Fibroblast of gingiva (primary cell): ENCODE data around the gene DCAF17.
"Not testable (repeated sequence)": the region's sequence is repeated elsewhere in the genome, so short reads cannot be mapped to it uniquely, and the experiment has no call there.

Experiments used
- DNase-seq: peaks from one replicate; pipeline ENCODE4 v3.0.0-alpha.2; 2011; ENCODE audit warnings: low read depth

DCAF17 gene

DNA sequence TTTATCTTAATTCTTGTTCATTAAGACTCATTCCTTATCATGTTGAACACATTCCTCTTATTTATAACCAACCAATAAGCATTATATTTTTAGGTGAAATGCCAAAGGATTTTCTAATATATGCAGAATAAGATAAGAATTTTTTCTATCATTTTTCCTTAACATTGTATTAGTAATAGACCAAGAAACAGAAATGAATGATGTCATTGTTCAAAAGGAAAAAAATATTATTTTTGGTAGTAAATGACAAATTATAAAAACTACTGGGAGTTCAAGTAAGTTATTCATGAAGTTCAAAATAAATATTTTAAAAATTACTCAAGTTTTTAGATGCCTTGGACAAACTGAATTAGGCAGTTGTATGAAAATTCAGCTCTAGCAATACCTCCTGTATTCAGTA lies 25.5 kb downstream of the DCAF17 start:
- DNase-seq = no peak

DNA sequence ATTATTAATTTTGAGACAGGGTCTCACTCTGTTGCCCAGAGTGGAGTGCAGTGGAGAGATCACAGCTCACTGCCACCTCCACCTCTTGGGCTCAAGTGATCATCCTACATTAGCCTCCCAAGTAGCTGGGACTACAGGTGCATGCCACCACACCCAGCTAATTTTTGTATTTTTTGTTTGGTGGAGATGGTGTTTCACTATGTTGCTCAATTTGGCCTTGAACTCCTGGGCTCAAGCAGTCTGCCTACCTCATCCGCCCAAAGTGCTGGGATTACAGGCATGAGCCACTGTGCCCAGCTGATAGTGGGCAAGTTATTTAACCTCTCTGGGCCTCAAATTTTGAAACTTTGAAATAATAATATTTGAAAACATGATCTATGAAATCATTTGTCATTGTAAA lies 26.5 kb downstream of the DCAF17 start:
- no peak for DNase-seq

DNA sequence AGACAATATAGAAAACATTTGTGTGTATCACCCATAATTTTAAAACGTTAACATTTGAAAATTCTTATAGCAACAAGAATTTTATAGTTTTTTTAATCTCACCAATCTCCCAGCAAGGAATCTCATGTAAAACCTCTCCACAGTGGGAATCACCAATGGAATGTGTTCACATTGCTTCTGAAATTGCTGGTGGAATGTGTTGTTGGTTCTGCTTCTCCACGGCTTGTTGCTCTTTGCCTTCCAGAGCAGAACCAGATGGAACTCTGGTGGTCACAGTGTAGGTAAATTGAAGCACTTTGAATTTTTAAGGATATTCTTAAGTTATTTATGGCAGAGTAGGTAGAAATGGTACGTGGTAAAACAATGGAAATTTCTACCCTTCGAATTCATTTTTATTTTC lies 35.1 kb downstream of the DCAF17 start:
- DNase-seq = no peak

DNA sequence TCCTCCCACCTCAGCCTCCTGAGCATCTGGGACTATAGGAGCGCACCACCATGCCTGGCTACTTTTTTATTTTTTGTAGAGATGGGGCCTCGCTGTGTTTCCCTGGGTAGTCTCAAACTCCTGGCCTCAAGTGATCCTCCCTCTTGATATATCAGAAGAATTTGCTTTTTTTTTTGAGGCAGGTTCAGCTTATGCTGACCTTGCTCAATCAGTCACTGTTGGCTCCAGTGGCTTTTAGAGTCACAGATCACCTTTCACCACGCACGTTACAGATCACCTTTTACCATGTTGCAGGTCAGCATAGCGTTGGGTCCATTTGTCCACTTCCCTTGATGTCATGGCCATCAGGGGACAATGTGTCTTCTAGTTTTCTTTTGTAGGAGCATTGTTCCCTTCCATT lies 36.1 kb downstream of the DCAF17 start:
- DNase-seq = no peak

DNA sequence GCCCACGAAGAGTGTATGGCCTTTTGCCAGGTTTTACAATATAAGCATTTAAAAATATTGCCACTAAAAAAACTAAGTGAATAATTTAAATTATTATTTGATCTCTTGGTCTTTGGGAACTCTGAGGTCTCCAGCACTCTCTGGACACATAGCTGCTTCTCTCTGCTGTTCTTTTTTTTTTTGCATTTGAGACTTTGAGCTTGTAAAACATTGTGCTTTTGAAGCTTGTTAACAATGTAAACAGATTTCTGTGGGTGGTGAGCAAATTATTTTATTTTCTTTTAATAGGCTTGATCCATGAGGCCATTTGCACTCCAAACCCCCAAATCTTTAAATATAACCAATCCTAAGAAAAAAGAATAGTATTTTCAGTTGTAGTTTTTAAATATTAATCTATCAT lies 42.0 kb downstream of the DCAF17 start:
- no peak for DNase-seq

DNA sequence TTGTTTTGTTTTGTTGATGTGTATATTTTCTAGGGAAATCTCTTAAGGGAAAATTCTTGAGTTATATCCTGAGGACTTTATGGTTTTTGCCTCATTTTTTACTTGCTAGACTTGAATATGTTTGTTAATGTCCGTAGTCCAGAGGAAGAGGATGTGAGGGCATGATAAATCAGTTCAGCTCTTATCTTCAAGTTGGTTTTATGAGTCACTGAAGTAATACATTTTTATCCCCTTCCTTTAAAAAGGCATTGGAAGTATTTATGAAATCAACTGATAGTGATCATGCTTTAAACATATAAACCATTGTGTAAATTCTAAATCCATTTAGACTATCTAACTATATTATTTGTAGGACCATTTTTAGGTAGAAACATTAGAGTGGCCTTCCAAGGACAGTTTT lies 44.3 kb downstream of the DCAF17 start:
- no peak for DNase-seq

DNA sequence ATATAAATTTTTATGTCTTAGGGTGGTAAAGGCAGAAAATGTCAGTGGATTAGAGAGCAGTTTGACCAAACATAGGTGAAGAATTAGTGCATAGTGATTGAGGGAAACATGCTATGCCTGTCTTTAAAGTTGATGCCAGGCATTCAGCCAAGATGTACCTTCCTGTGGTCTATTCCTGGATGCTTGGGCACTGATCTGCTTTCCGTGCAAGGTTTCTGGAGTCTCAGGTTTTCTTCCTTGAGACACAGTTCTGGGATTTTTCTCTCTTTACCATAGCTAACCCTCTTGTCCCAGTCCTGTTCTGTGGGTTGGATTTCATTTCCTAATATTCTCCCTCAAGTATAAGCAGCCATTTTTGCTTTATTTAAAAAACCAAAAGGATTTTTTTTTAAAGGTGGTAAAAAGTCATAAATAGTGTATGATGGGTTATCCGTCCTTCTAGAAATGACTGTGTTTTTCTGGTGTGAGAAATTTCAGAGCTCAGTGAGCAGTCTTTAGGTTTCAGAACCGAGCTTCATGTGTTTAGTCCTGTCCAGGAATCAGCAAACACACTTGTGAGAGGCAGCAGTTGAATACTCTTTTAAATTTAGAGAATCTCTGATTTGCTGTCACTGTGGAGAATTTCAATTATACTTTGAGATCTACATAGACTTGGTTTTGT lies 45.3 kb downstream of the DCAF17 start:
- no peak for DNase-seq

DNA sequence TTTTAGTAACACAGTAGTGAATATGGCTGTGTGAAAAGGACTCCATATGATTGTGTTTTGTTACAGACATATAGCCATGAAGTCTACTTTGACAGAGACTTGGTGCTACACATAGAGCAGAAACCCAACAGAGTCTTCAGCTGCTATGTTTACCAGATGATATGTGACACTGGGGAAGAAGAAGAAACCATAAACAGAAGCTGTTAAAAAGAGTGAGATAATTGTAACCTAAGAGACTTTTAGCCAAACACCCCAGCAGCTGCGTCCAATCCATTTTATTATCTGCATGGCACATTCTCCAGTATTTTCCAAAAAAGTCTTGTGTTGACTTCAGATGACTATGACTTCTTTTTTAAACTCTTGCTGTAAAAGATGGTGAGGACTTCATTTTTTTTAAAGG lies 46.9 kb downstream of the DCAF17 start:
- no peak for DNase-seq

DNA sequence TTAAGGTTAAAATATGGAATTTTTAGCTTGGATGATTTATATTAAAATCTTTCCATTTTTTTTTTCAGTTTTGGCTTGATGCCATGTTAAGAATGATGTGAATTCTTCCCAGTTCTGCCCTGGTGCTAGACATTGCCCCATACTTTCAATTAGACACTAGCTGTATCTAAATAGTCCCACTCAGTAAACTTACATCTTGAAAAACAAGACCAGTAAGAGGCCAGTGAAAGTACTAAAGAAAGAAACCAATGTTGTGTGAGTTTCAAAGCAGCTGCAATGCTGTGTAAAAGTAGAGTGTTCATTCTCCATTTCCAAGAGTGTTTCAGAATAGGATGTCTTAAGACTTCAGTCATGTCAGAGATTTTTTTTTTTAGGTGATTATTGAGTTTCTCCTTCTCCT lies 48.3 kb downstream of the DCAF17 start:
- no peak for DNase-seq

DNA sequence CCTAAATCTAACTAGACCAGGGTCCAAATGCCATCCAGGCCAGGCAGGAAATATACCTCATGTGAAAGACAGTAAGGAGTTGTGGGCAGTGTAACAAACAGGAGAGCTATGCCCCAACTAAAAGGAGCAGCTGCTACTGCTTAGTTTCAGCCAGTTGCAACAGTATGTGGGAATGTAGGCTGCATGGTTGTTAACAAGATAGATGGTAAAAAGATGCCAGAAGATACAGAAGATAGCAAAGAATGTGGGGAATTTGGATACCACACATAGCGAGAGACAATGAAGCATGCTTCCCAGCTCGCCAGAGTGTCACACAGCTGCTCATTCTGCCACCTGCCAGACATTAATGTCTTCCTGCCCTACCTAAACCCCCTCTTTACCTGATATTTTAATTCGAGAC lies 48.9 kb downstream of the DCAF17 start:
- no peak for DNase-seq

DNA sequence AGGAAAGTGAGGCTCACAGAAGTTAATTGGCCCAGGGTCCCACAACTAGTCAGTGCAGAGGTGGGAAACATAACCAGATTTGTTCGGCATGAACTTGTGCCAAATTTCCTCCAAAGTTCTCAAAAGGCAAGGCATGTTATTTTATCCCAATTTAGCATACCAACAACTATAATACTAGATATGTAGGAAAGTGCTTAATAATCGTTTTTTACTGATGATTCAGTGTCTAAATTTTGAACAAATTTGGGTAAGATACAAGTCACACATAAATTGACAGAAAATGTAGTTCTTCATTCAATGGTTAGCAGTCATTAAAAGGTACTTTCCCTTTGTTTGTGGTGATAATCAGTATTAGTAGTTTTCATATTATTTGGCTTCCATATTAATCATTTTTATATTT lies 49.8 kb downstream of the DCAF17 start:
- no peak for DNase-seq

DNA sequence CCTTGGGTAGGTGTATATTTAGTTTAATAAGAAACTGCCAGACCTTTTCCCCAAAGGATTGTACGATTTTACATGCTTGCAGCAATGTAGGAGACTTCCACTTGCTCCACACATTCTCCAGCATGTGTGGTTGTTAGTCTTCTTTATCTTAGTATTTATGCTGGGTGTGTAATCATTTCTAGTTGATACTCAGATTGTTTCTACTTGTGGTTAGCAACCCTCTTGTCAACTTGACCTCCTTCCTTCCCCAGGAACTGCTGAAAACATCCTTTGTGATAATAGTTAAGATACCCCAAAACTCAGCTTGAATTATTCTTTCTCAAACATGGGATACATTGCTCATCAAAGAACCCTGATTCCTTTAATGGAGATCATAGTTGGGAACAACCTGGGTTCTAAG lies 51.1 kb downstream of the DCAF17 start:
- no peak for DNase-seq

DNA sequence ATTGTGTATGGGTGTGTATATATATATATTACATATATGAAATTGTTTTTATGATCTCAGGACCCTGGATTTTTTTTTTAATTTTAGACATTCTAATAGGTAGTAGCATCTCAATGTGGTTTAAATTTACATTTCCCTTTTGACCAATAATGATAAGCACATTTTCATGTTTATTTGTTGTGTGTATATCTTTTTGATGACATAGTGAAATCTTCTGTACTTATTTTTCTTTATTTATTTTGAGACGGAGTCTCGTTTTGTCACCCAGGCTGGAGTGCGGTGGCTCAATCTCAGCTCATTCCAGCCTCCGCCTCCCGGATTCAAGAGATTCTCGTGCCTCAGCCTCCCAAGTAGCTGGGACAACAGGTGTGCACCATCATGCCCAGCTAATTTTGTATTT lies 53.2 kb downstream of the DCAF17 start:
- no peak for DNase-seq

DNA sequence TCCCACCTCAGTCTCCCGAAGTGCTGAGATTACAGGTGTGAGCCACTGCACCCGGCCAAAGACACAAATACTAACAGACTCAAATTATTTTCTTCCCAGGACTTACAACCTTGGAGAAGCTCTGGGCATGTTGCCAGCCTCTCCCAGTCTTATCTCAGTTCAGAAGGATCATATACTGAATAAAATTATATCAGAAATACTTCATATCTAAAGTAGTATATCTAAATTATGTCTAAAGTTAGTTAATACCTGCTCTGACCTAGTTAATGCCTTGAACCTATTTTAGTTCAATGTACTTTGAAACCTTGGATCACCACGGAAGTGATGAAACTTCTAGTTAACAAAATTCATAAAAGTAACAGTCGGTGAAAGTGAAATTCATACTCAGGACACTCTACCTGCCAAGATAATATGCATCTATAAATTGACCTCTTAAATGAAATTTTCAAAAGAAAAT lies 53.8 kb downstream of the DCAF17 start:
- no peak for DNase-seq

DNA sequence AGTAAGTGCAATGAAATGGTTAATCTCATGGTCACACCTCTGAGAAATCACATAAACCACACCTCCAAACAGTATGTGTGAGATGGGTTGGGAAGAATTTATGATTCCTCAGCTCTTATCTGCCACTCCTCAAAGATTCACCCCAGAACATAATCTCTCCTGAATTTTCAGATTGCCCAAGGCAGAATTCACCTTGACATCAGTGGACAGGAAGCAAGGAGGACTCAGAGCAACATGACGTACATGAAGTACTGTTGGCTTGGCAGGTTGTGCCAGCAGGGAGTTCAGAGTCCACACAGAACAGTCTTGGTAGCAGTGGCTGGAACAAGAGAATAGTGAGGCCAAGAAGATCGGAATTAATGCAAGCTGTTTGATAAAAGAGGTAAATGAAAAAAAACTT lies 56.6 kb downstream of the DCAF17 start:
- DNase-seq = no peak

DNA sequence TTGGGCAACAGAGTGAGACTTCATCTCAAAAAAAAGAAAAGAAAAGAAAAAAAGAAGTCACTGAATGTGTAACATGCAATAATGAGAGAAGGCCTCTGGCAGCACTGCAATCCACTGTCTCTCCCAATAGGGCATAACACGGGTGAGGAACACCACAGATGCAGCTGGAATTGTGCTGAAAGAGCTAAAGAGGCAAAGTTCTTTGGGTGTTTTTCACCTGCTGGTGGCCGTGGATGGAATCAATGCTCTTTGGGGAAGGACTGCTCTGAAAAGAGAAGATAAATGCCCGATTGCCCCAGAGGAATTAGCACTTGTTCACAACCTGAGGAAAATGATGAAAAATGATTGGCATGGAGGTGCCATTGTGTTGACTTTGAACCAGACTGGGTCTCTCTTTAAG lies 57.3 kb downstream of the DCAF17 start:
- DNase-seq = no peak

DNA sequence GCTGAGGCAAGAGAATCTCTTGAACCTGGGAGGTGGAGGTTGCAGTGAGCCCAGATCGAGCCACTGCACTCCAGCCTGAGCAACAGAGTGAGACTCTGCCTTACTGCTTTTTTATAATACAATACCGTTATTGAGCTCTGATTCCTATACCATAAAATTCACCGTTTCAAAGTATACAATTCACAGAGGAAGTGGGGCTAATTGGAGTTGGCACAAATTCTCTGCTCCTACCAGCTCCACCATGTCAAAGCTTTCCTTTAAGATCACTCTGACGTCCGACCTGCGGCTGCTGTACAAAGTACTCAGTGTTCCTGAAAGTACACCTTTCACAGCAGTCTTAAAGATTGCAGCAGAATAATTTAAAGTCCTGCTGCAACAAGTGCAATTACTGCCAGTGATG lies 58.6 kb downstream of the DCAF17 start:
- DNase-seq = no peak

DNA sequence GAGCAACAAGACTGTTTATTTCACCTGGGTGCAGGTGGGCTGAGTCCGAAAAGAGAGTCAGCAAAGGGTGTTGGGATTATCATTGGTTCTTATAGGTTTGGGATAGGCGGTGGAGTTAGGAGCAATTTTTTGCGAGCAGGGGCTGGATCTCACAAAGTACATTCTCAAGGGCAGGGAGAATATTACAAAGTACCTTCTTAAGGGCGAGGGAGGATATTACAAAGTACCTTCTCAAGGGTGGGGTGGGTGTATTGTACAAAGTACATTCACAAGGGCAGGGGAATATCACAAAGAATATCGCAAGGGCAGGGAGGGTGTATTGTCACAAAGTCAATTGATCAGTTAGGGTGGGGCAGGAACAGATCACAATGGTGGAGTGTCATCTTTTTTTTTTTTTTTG lies 63.6 kb downstream of the DCAF17 start:
- DNase-seq = not testable (repeated sequence)

DNA sequence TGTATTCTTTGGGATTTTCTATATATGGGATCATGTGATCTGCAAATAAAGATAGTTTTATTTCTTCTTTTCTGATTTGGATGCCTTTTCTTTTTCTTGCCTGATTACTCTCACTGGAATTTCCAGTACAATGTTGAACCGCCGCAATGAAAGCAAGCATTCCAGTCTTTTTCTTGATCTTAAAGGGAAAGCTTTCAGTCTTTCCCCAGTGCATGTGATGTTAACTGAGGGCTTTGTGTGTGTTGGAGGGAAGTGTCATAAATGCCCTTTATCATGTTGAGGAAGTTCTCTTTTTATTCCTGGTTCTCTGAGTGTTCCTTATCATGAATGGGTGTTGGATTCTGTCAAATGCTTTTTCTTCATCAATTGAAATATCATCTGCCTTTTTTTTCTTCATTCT lies 71.3 kb downstream of the DCAF17 start:
- no peak for DNase-seq

DNA sequence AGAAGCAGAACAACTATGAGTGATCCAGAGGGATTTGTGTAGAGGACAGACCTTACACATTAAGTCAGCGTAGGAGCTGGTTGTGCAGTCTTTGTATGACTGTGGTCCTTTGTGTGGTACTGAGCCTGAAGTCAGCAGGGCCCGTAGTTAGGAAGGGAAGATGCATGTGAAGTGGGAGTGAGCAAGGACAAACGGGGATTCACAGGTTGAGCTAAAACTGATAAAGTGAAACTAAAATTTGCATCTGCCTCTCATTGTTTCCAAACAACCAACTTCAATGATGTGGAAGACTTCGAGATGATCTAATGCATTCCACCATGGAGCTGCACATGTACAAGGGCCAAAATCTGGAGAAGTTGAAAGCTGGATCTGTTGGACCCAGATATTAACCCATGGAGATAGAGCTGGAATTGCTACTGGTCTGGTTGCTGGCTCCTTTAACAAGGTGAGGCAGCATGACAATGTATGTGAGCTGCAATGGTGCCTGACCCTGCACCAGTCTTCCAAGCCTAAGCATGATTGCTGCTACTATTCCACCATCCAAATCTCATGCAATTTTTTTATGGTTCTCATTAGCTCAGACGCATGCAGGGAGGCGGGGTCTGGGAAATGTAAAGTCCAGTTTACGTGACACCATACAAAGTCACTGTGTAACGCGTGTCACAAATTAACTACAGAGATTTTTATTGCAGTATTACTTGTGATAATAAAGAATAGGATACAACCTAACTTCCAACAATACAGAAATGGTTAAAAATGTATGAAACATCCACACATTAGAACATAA lies 76.1 kb downstream of the DCAF17 start:
- no peak for DNase-seq

DNA sequence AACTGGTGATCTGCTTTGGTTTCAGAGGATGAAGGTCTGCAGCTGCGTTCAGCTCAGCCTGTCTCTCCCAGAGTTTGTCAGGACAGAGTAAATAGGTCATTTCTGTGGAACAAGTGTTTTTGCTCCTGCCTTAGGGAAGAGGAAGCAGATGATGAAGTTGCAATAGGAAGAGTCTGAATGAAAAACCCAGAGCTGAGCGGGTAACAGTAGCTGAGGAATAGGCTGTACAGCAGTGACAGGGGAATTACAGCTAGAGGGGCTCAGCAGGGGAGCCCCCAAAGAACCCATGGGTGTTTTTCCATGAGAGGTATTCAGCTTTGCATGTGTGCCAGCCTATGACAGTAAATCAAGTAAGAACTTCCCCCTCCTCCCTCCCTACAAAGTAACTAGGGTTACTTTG lies 78.0 kb downstream of the DCAF17 start:
- no peak for DNase-seq

DNA sequence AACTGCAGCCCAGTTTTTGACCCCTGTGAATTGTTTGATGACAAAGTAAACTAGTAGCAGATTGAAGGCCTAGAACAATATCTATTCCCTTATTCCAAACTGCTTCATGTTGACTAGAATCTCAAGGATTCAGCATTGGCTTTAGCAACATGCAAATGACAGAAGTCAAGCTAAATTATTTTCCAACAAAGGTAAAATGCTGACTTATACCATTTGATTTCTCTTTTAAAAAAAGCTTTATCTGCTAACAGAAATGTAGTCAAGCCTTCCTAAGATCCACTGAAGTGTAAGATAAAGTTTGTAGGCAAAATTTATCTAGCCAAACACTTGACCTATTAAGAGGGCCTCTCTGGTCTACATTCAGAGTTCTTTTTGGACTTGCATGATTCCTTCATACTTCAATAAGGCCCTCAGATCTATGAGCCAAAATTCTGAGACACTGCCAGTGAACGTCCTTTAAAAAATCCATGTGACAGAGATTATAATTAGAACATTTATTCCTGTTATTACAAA lies 78.7 kb downstream of the DCAF17 start:
- DNase-seq = no peak

DNA sequence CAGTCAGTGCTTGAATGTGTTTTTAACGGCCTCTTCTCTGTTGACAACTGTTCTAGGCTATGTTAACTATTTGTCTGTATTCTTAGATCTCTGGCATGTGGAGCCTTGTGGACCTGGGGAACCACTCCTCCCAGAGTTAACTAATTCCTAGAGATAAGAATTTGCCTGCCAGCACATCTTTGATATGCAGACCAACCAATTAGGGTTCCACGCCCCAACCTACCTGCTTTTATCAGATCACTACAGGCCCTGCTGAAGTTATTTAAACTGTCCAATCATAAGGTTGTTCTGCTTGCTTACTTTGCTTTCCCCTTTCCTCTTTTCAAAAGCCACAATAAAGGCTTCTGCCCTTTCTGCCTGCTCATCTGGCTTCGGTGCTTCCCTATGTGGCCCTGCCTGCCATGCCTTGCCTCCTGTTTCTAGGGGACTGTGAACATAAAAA lies 79.7 kb downstream of the DCAF17 start:
- DNase-seq = no peak
